ENCODE measurements around the gene SNX27. TPM values are rescaled to one million over a fixed set of nuclear protein-coding genes. Genes with fewer than 3 reads are reported as not detected.

The SNX27 gene
- total RNA-seq, 1 donor from 2014 or later, result 40.7 TPM

DNA sequence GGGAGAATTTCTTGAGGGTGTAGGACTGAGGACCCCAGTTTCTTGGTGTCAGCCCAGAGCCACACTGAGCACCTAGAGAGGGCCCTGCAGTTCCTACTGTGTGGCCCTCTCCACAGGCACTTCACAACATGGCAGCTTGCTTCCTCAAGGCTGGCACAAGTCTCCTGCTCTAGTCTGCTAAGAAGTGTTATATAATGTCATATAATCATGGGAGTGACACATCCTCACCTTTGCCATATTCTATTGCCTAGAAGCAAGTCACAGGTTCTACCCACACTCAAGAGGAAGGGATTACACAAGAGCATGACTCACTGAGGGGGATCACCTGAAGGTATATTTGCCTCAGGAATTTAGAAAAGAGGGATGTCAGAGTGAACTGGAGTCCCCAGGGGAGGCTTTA is 5.5 kb upstream of the SNX27 start:
- H3K9me3 Mint-ChIP-seq, result no peaks in the 10 kb centered on the region
- H3K4me3 Mint-ChIP-seq, result no peak overlapping the region
- DNase-seq (ENCODE audit: extremely low spot score, unreplicated experiment), result no peak
- H3K27ac Mint-ChIP-seq, result peak overlapping the region; percentile 12
- H3K27me3 Mint-ChIP-seq, result peaks cover 5% of the 10 kb centered on the region
- TF ChIP-seq, protein P1, sequence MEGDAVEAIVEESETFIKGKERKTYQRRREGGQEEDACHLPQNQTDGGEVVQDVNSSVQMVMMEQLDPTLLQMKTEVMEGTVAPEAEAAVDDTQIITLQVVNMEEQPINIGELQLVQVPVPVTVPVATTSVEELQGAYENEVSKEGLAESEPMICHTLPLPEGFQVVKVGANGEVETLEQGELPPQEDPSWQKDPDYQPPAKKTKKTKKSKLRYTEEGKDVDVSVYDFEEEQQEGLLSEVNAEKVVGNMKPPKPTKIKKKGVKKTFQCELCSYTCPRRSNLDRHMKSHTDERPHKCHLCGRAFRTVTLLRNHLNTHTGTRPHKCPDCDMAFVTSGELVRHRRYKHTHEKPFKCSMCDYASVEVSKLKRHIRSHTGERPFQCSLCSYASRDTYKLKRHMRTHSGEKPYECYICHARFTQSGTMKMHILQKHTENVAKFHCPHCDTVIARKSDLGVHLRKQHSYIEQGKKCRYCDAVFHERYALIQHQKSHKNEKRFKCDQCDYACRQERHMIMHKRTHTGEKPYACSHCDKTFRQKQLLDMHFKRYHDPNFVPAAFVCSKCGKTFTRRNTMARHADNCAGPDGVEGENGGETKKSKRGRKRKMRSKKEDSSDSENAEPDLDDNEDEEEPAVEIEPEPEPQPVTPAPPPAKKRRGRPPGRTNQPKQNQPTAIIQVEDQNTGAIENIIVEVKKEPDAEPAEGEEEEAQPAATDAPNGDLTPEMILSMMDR (conservative IDR thresholded peaks at IDR 0.05), result no peak
- H3K36me3 Mint-ChIP-seq, result no peaks in the 10 kb centered on the region
- peaks cover 10% of the 10 kb centered on the region for H3K4me1 Mint-ChIP-seq (ENCODE audit: unreplicated experiment)

GRCh38 chr1:151606857-151607256 is 5.0 kb upstream of the SNX27 start:
- Mint-ChIP-seq H3K27ac (peak overlapping the region; percentile 12), H3K4me1 (ENCODE audit: unreplicated experiment) (peaks cover 14% of the 10 kb centered on the region), H3K36me3 (no peaks in the 10 kb centered on the region), H3K27me3 (peaks cover 5% of the 10 kb centered on the region), H3K4me3 (no peak overlapping the region), H3K9me3 (no peaks in the 10 kb centered on the region)
- DNase-seq (ENCODE audit: extremely low spot score, unreplicated experiment), result no peak
- TF ChIP-seq, protein P1 (conservative IDR thresholded peaks at IDR 0.05), result no peak

- TF ChIP-seq, protein P1 (conservative IDR thresholded peaks at IDR 0.05), result no peak
- Mint-ChIP-seq H3K4me3 (no peak overlapping the region), H3K27ac (no peak overlapping the region), H3K36me3 (no peaks in the 10 kb centered on the region), H3K27me3 (peaks cover 5% of the 10 kb centered on the region), H3K9me3 (no peaks in the 10 kb centered on the region), H3K4me1 (ENCODE audit: unreplicated experiment) (peaks cover 23% of the 10 kb centered on the region)
- DNase-seq (ENCODE audit: extremely low spot score, unreplicated experiment), result no peak
These were observed 1.7 kb upstream of the SNX27 start for GRCh38 chr1:151610142-151610541.

DNA sequence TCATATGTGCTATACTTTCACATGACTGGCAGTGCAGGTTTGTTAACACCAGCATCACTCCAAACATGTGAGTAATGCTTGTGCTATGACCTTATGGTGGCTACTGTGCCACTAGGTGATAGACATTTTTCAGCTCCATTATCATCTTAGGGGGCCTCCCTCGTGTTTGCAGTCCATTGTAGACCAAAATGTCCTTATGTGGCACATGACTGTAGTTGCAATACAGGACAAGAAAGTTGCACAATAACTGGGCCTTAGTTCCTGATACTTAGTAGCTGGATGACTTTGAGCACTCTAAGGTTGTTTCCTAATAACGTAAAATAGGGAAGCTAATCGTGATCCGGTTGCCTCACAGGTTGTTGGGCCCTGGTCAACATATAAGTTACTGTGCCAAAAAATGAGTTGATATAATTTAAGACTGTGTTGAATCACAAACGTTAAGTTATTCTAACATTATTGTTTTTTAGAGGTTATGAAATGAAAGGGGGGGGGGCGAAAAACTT is 511 bp upstream of the SNX27 start:
- Mint-ChIP-seq H3K4me3 (peak overlapping the region; percentile 88), H3K27ac (peak overlapping the region; percentile 95), H3K27me3 (peaks cover 2% of the 10 kb centered on the region), H3K9me3 (no peaks in the 10 kb centered on the region), H3K36me3 (peaks cover 4% of the 10 kb centered on the region), H3K4me1 (ENCODE audit: unreplicated experiment) (peaks cover 27% of the 10 kb centered on the region)
- DNase-seq (ENCODE audit: extremely low spot score, unreplicated experiment), result no peak
- TF ChIP-seq, protein P1 (conservative IDR thresholded peaks at IDR 0.05), result no peak

- TF ChIP-seq, protein P1 (conservative IDR thresholded peaks at IDR 0.05), result no peak
- H3K9me3 Mint-ChIP-seq, result no peaks in the 10 kb centered on the region
- H3K4me3 Mint-ChIP-seq, result peak overlapping the region; percentile 97
- H3K27ac Mint-ChIP-seq, result peak overlapping the region; percentile 90
- no peaks in the 10 kb centered on the region for H3K27me3 Mint-ChIP-seq
- DNase-seq (ENCODE audit: extremely low spot score, unreplicated experiment), result peak; percentile 73
- H3K36me3 Mint-ChIP-seq, result peaks cover 4% of the 10 kb centered on the region
- H3K4me1 Mint-ChIP-seq (ENCODE audit: unreplicated experiment), result peaks cover 32% of the 10 kb centered on the region
These were observed 841 bp downstream of the SNX27 start for GRCh38 chr1:151612501-151613281.

All from type B pancreatic cell (in vitro differentiated cells).